ENCODE data around the gene PPM1G.

GRCh38 chr2:27377618-27378095 lies 31.7 kb downstream of the PPM1G start:
- no peak for TF ChIP-seq POLR2A (IDR thresholded peaks at IDR 0.05)
- no peak for TF ChIP-seq CTCF (IDR thresholded peaks at IDR 0.05)
